VCaP (cell line): ENCODE measurements around the gene CFAP65.

ENCODE experiments used
- H3K27ac ChIP-seq: fragments of 450-650 bp; 2 replicates; pipeline ENCODE4 v1.5.1; 2017
- TF ChIP-seq, protein P1 (sequence below): fragments of 450-650 bp; conservative IDR thresholded peaks from 2 replicates; pipeline ENCODE4 v1.5.1; 2017; ENCODE audit warnings: mild to moderate bottlenecking, moderate library complexity

The CFAP65 gene

DNA sequence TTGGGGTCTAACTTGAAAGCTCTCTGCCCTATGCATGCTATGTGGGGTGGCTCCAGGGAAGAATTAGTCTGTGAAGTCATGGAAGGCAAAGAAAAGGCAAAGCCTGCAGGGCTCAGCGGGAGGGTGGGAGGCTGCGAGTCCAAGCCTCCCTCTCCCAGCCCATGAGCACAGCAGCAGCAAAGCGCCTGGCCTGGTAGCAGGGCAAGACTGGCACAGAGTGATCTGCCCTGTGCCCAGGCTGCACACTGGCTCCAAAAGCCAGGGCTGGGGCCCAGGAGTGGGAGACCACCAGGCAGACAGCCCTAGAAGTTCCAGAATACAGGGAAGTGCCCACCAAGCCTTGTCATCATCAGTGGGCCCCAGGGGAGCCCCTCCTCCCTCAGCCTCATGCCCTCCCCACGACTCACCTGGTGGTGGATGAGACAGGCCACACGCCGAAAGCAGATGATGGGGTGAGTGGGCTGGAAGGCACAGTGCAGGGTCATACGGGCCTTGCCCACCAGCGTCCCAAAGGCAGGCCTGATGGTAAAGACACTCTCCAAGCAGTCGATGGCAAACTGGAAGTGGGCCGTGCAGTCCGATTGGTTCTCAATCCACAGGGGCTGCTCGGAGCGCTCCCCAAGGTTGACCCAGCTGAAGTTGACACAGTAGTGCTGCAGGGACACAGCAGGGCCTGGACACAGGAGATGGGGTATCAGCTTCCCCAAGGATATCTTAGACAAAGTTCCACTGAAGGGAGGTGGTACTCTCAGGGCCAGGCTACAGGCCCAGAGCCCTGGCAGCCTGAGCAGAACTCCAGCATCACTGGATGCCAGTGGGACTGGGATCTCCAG lies 12.1 kb downstream of the CFAP65 start:
- TF ChIP-seq, protein P1, sequence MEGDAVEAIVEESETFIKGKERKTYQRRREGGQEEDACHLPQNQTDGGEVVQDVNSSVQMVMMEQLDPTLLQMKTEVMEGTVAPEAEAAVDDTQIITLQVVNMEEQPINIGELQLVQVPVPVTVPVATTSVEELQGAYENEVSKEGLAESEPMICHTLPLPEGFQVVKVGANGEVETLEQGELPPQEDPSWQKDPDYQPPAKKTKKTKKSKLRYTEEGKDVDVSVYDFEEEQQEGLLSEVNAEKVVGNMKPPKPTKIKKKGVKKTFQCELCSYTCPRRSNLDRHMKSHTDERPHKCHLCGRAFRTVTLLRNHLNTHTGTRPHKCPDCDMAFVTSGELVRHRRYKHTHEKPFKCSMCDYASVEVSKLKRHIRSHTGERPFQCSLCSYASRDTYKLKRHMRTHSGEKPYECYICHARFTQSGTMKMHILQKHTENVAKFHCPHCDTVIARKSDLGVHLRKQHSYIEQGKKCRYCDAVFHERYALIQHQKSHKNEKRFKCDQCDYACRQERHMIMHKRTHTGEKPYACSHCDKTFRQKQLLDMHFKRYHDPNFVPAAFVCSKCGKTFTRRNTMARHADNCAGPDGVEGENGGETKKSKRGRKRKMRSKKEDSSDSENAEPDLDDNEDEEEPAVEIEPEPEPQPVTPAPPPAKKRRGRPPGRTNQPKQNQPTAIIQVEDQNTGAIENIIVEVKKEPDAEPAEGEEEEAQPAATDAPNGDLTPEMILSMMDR: no peak
- no peak overlapping the region for H3K27ac ChIP-seq

GRCh38 chr2:219028141-219028540 lies 13.2 kb downstream of the CFAP65 start:
- TF ChIP-seq, protein P1: no peak
- no peak overlapping the region for H3K27ac ChIP-seq

- TF ChIP-seq, protein P1: no peak
- no peak overlapping the region for H3K27ac ChIP-seq
Measured at GRCh38 chr2:219027511-219028055, 13.7 kb downstream of the CFAP65 start.

- TF ChIP-seq, protein P1: no peak
- H3K27ac ChIP-seq: no peak overlapping the region
Measured at GRCh38 chr2:219026946-219027345, 14.4 kb downstream of the CFAP65 start.

GRCh38 chr2:219025637-219026585 lies 15.4 kb downstream of the CFAP65 start:
- TF ChIP-seq, protein P1: no peak
- no peak overlapping the region for H3K27ac ChIP-seq

DNA sequence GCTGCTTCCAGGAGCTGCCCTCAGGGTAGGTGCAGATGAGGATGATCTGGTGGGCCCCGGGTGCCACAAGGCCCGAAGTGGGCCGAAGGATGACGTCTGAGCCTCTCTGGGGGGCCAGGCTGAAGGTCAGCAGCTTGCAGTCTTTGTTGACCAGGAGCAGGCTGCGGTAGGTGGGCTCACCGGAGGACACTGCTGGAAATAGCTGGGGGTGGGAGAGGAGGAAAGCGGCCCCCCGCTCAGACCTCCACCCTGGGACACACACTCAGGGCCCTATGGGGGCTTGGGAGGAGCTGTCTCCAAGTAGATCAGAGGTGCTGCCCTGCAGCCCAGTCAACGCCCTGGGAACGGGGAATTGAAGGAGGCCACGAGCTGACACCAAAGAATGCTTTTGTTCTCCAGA lies 17.3 kb downstream of the CFAP65 start:
- TF ChIP-seq, protein P1: no peak
- H3K27ac ChIP-seq: no peak overlapping the region
